Lung (tissue), 12 donors: ENCODE data around the gene FANCD2OS. TPM values are rescaled to one million over a fixed set of nuclear protein-coding genes. Genes with fewer than 3 reads are reported as not detected.

ENCODE experiments used
- ATAC-seq: fragments of 200-7000 bp; cut with Tn5 transposase; one replicate; pipeline ENCODE4 v1.9.1; 2020; ENCODE audit warnings: moderate number of reproducible peaks; ENCODE audit not compliant: insufficient read depth, low FRiP score
- DNase-seq, 3 donors: peaks; one replicate each; pipeline ENCODE4 v3.0.0-alpha.2; 2013 to 2017
- H3K27ac ChIP-seq, 2 donors: one replicate each; pipeline ENCODE4 v1.5.1; 2013; ENCODE audit warnings: mild to moderate bottlenecking in 2 of 2, moderate library complexity in 2 of 2, control low read depth in 1 of 2, inconsistent platforms in 1 of 2, low read depth in 1 of 2, low read length in 1 of 2
- H3K27me3 ChIP-seq, 3 donors: one replicate each; pipeline ENCODE4 v1.5.1; 2013; ENCODE audit warnings: low read length in 2 of 3; ENCODE audit not compliant: control insufficient read depth in 3 of 3, insufficient read depth in 3 of 3
- H3K36me3 ChIP-seq, 4 donors: one replicate each; pipeline ENCODE4 v1.5.1; 2013; ENCODE audit warnings: low read length in 4 of 4, mild to moderate bottlenecking in 1 of 4, moderate library complexity in 1 of 4; ENCODE audit not compliant: control insufficient read depth in 4 of 4, insufficient read depth in 4 of 4
- H3K4me1 ChIP-seq, 5 donors: one replicate each; pipeline ENCODE4 v1.5.1; 2013; ENCODE audit warnings: low read length in 5 of 5, mild to moderate bottlenecking in 2 of 5, moderate library complexity in 1 of 5; ENCODE audit not compliant: control insufficient read depth in 5 of 5, insufficient read depth in 5 of 5
- H3K4me3 ChIP-seq: one replicate; pipeline ENCODE4 v1.5.1; 2013; ENCODE audit warnings: mild to moderate bottlenecking, control low read depth, moderate library complexity
- H3K9ac ChIP-seq, 2 donors: one replicate each; pipeline ENCODE4 v1.5.1; 2013; ENCODE audit warnings: low read length in 2 of 2, control low read depth in 1 of 2; ENCODE audit not compliant: insufficient read depth in 1 of 2
- H3K9me3 ChIP-seq, 4 donors: one replicate each; pipeline ENCODE4 v1.5.1; 2013; ENCODE audit warnings: low read length in 3 of 4, mild to moderate bottlenecking in 1 of 4, moderate library complexity in 1 of 4; ENCODE audit not compliant: control insufficient read depth in 4 of 4, insufficient read depth in 3 of 4
- WGBS, 2 donors: extraction: QIAGEN DNeasy Blood & Tissue Kit; methylation state at CpG; one replicate each; pipeline ENCODE4 v1.1.7; 2013; 5-methylcytosine and 5-hydroxymethylcytosine counted together
- polyA plus RNA-seq, 2 donors: library from polyadenylated mRNA; stranded (reverse); fragments of 200-250 nt; gene quantifications; one replicate each; pipeline ENCODE4 v1.2.1, GENCODE V29; 2013
- total RNA-seq, 2 donors: library from RNA; depleted of rRNA in 1 of 2; stranded (reverse); fragments of >200 nt in 1 of 2; gene quantifications; one replicate each; pipeline ENCODE4 v1.2.1, GENCODE V29; 2014 to 2021
- TF ChIP-seq, protein P1 (sequence below): IDR thresholded peaks from 2 replicates; pipeline ENCODE4 v1.5.1; 2012; ENCODE audit warnings: mild to moderate bottlenecking; ENCODE audit errors: control extremely low read depth, extremely low read depth
- donor health status: control.
- donor health status: control.
- donor health status: Bipolar disorder and iron deficiency.
- donor health status: healthy.
- donor health status: DM: yes; HTN: yes; CAD: no.

FANCD2OS gene
- total and polyA plus RNA-seq, 4 donors: not detected

DNA sequence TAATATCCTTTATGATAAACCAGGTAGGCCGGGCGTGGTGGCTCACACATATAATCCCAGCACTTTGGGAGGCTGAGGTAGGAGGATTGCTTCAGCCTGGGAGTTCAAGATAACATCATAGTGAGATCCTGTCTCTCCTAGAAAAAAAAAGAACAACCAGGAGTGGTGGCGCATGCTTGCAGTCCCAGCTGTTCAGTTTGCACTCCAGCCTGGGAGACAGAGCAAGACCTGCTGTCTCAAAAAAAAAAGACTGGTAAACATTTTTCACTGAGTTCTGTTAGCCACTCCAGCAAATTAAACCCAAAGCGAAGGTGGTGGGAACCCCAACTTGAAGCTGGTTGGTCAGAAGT, 47.0 kb upstream of the FANCD2OS start:
- Histone ChIP-seq H3K9me3 (no peaks in the 10 kb centered on the region), H3K27ac (no peak overlapping the region), H3K9ac (no peak overlapping the region), H3K4me3 (no peak overlapping the region), H3K36me3 (peaks cover 5 to 13% (median 8%) of the 10 kb centered on the region in 4 donors), H3K27me3 (no peaks in the 10 kb centered on the region), H3K4me1 (no peaks in the 10 kb centered on the region)
- 93 to 96% methylated on average over 4 of the region's 4 CpGs for WGBS, 2 donors
- ATAC-seq: no peak
- TF ChIP-seq, protein P1, sequence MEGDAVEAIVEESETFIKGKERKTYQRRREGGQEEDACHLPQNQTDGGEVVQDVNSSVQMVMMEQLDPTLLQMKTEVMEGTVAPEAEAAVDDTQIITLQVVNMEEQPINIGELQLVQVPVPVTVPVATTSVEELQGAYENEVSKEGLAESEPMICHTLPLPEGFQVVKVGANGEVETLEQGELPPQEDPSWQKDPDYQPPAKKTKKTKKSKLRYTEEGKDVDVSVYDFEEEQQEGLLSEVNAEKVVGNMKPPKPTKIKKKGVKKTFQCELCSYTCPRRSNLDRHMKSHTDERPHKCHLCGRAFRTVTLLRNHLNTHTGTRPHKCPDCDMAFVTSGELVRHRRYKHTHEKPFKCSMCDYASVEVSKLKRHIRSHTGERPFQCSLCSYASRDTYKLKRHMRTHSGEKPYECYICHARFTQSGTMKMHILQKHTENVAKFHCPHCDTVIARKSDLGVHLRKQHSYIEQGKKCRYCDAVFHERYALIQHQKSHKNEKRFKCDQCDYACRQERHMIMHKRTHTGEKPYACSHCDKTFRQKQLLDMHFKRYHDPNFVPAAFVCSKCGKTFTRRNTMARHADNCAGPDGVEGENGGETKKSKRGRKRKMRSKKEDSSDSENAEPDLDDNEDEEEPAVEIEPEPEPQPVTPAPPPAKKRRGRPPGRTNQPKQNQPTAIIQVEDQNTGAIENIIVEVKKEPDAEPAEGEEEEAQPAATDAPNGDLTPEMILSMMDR: no peak
- DNase-seq: no peak

DNA sequence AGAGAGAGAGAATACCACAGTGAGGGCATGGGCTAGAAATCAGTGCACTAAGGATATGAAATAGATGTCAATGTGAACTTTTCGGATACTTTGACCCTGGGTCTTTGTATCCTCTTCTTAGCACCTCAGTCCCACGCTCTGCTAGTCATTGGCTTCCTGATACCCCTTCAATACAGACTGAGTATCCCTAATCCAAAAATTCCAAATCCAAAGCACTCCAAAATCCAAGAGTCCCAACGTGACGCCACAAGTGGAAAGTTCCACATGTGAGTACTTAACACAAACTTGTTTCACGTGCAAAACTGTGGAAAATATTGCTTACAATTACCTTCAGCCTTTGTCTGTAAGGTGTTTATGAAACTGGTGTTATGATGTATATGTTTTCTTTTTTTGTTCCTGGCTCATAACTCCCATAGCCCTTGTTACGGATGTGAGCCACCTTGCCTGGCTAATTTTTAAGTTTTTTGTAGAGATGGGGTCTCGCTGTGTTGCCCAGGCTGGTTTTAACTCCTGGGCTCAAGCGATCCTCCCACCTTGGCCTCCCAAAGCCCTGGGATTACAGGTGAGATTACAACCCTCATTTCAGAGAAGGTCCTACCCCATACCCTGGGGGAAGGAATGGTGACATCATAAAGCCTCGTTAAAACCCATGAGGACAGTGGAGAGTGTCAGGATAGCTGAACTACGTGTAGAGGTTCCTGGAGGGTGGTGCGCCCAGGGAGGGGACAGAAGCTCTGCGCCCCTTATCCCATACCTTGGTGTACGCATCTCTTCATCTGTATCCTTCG, 46.5 kb upstream of the FANCD2OS start:
- Histone ChIP-seq H3K9me3 (no peaks in the 10 kb centered on the region), H3K27ac (no peak overlapping the region), H3K4me3 (no peak overlapping the region), H3K27me3 (no peaks in the 10 kb centered on the region), H3K9ac (no peak overlapping the region), H3K36me3 (peaks cover 11 to 19% (median 14%) of the 10 kb centered on the region in 4 donors), H3K4me1 (no peaks in the 10 kb centered on the region)
- TF ChIP-seq, protein P1: no peak
- DNase-seq: no peak
- 89 to 92% methylated on average over 14 of the region's 14 CpGs for WGBS, 2 donors
- no peak for ATAC-seq

DNA sequence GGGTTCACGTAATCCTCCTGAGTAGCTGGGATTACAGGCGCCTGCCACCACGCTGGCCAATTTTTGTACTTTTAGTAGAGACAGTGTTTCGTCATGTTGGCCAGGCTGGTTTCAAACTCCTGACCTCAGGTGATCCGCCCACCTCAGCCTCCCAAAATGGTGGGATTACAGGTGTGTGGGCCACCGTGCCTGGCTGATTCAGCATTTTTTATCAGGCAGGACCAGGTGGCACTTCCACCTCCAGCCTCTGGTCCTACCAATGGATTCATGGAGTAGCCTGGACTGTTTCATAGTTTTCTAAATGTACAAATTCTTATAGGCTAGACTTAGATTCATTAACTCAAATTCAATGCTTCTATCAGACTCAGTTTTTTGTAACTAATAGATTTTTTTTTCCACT, 42.9 kb upstream of the FANCD2OS start:
- peaks cover 15 to 29% (median 19%) of the 10 kb centered on the region in 4 donors for H3K36me3 ChIP-seq
- 85 to 87% methylated on average over 6 of the region's 6 CpGs for whole genome bisulfite sequencing, 2 donors

More for the DNA sequence above, 42.9 kb upstream of the FANCD2OS start:
- H3K4me3 ChIP-seq: no peak overlapping the region
- TF ChIP-seq, protein P1: no peak
- no peak overlapping the region for H3K9ac ChIP-seq
- H3K4me1 ChIP-seq: no peaks in the 10 kb centered on the region
- DNase-seq (no peak), ATAC-seq (no peak)
- H3K9me3 ChIP-seq: no peaks in the 10 kb centered on the region
- no peaks in the 10 kb centered on the region for H3K27me3 ChIP-seq
- H3K27ac ChIP-seq: no peak overlapping the region
